Middle frontal gyrus (tissue), 1 donor: ENCODE measurements around the gene ELL.
"Not testable (repeated sequence)": the region's sequence is repeated elsewhere in the genome, so short reads cannot be mapped to it uniquely, and the experiment has no call there.

Experiments
- DNase-seq: peaks from one replicate; pipeline ENCODE4 v3.0.0-alpha.2; 2015; ENCODE audit warnings: low spot score; ENCODE audit errors: extremely low spot score

ELL gene

DNA sequence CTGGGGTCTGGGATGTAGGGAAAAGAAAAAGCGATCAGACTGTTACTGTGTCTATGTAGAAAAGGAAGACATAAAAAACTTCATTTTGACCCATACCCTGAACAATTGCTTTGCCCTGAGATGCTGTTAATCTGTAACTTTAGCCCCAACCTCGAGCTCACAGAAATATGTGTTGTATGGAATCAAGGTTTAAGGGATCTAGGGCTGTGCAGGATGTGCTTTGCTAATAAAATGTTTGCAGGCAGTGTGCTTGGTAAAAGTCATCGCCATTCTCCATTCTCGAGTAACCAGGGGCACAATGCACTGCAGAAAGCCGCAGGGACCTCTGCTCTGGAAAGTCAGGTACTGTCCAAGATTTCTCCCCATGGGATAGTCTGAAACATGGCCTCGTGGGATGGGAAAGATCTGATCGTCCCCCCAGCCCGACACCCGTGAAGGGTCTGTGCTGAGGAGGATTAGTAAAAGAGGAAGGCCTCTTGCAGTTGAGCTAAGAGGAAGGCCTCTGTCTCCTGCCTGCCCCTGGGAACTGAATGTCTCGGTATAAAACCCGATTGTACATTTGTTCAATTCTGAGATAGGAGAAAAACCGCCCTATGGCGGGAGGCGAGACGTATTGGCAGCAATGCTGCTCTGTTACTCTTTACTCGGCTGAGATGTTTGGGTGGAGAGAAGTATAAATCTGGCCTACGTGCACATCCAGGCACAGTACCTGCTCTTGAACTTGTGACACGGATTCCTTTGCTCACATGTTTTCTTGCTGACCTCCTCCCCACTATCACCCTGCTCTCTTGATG lies 119.2 kb downstream of the ELL start:
- DNase-seq, result not testable (repeated sequence)

DNA sequence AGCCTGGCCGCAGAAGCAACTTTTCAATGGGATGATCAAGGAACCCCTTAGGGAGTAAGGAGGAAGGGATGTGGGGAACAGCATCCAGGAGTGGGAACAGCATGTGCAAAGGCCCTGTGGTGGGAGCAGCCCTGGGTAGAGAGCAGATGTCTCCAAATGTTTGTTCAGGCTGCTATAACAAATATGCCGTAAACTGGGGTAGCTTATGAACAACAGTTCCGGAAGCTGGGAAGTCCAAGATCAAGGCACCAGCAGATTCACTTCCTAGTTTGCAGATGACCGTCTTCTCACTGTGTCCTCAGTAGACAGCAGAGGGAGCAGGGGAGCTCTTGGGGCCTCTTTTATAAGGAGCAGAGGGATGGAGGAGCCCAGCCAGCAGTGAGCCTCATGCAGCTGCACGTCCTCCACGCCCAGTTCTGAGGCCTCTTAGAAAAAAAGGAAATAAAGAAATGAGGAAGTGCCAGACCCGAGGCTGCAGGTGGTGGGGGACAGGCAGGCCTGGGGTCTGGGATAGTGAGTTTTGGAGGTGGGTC lies 120.2 kb downstream of the ELL start:
- DNase-seq, result no peak

DNA sequence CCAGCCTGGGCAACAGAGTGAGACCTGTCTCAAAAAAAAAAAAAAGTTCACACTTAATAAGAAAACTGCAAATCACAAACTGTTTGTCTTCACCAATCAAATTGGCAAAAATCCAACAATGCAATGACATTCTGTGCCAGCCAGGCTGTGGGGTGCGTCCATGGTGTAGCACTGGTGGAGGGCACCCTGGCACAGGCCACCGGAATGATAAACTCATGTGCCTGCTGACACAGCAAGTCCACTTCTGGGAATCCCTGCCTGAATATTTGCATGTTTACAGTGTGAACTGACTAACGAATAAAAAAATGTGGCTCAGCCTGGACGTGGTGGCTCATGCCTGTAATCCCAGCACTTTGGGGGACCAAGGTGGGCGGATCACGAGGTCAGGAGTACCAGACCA lies 122.9 kb downstream of the ELL start:
- DNase-seq, result no peak

DNA sequence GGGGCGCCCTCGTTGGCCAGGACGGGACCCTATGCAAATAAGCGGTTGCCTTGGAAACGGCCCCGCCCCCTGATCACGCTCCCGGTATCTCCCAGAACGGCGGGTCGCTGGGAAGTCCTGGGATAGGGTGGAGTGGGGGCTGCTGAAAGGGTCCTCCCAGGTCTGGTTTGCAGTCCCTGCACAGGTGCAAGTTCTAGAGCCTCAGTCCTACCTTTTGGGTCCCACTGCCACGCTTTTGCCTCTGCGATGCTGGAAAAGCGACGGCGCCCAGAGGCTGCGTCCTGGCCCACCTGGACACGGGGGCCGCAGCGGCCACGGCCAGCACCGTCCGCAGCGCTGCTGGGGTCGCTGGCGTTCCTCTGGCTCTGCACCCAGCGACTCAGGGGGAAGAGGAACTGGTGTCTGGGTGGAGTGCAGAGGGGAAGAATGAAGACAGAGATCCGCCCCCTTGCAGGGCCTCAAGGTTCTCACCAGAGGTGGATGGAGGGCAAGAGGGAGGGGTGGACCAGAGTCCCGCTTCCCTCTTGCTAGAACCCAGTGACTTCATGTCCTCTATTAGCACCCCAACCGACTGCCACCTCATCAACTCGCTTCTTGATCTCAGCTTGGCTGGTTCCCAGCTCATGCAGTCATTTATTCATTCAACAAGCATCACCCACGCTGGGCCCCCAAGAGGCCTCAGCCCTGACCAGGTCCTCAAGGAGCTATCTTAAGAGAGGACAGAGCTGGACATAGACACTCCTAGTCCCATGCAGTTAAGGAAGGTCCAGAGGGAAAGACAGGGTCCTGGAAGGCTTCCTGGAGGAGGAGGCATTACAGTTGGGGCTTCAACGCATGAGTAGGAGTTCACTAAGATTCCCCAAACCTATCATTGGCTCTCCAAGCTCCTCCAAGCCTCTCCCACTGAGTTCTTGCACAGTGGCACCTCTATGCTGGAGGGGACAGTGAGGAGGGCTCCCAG lies 124.3 kb downstream of the ELL start, which contains the start of gene LRRC25:
LRRC25 (minus strand) TSS at position 381 of the 961 bp plus-strand sequence. CDS start 659 bp downstream, outside the sequence.
- DNase-seq, result no peak

DNA sequence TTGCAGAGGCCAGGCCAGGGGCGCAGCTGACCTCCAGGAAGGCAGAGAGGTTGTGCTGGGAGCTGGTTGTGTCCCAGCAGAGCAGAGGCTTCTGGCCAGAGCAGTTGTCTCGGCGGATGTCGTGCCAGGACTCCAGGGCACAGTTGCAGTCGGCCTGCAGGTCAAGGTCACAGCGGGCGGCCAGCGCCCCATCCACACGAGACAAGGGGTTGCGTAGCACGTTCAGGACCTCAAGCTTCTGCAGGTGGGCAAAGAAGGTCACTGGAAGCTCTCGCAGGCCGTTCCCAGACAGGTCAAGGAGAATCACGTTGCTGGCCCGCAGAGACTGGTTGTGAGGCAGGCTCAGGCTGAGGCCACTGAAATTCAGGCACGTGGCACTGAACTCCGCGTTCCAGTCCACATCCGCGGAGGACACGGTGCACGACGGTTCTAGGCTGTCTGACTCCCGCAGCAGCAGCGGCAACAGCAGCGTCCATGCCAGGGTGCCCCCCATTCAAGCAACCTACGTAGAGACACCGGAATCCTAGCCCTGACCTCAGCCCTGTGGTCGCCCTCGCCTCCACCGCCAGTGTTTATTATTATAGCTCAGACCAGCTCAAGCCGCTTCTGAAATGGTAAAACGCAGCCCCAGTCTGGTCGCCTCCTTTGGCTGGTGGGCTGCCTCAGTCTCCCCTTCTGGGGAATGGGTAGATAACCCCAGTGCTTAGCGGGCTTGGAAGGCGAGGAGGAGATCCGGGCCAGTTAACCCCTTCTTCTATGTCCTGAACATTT lies 125.2 kb downstream of the ELL start:
- DNase-seq, result no peak

DNA sequence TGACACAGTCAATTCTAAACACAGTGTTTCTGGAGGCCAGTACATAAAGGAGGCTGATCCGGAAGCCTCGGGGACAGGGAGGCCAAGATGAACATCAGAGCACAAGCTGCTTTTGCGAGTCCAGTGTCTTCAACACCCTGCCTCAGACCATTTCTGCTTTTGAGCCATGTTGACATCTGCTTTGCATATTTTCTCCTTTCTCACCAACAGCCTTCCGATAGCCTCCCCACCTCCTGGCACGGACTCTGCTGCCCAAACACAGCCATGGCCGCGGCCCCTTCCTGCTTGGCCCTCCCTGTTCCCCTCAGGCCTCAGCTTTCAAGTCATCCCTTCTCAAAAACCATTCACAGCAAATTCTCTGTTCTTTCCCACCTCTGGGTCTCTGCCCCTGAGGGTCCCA lies 128.0 kb downstream of the ELL start:
- DNase-seq, result no peak

DNA sequence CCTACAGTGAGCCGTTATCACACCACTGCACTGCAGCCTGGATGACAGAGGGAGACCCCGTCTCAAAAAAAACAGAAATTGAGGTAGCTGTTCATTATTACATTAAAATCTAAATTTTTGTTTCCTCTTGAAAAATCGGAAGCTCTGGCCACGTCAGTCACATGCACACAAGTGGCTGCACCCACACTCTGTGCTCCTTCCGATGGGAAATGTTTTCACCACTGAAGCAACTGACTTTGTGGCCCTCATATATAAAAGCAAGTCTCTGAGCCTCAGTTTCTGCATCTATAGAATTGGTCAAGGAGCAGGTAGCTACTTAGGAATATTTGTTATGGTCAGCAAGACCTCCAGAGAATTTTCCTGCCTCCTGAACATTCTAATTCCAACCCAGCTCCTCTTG lies 128.9 kb downstream of the ELL start:
- no peak for DNase-seq
